ENCODE measurements around the gene FMN1. TPM values are rescaled to one million over a fixed set of nuclear protein-coding genes. Genes with fewer than 3 reads are reported as not detected.

The FMN1 gene
- polyA plus RNA-seq, 3 donors: 0.28 to 3.7 (median 0.34) TPM

DNA sequence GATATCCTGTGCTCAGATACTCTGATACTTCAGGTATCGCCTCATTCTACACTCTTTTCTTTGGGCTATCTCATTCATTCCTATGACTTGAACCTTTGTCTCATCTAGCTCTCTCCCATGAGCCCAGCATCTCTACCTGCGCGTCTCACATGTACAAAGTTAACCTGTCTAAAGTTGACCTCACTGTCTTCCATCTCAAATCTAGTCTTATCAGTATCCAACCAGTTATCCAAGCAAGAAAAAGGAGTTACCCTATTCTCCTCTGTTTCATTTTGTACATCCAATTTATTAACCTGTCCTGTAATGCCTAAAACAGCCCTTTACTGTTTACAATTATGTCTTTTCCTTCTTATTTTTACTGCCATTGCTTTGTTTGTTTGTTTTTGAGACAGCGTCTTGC is 342.5 kb downstream of the FMN1 start:
- H2AFZ ChIP-seq (ENCODE audit: insufficient read depth, low read depth, low read length, poor library complexity, severe bottlenecking): no peak overlapping the region
- peaks cover 11 to 23% of the 10 kb centered on the region in 2 donors for H3K4me1 ChIP-seq (ENCODE audit: control insufficient read depth in 1 of 2, insufficient read depth in 2 of 2, low read length in 2 of 2)
- Mint-ChIP-seq H3K27ac (peak overlapping the region in 2 of 7 donors; percentile 6 to 74), H3K4me1 (peaks cover 17% of the 10 kb centered on the region), H3K27me3 (ENCODE audit: low read depth in 3 of 3) (peaks cover 0 to 2% (median 0%) of the 10 kb centered on the region in 3 donors), H3K36me3 (peaks cover 0 to 18% of the 10 kb centered on the region in 2 donors), H3K4me3 (no peak overlapping the region), H3K9me3 (peaks cover 0 to 2% (median 0%) of the 10 kb centered on the region in 7 donors)
- H4K20me1 ChIP-seq (ENCODE audit: insufficient read depth, low read length): no peaks in the 10 kb centered on the region
- H3K27ac ChIP-seq (ENCODE audit: low read depth in 1 of 2, low read length in 2 of 2): no peak overlapping the region
- no peaks in the 10 kb centered on the region for H3K79me2 ChIP-seq (ENCODE audit: insufficient read depth, low read length)
- no peak overlapping the region for H3K4me2 ChIP-seq (replicated peaks; ENCODE audit: extremely low read depth, low read length, poor library complexity, severe bottlenecking)
- H3K9ac ChIP-seq (ENCODE audit: insufficient read depth, low read length, poor library complexity, severe bottlenecking): no peak overlapping the region
- peaks cover 0 to 19% of the 10 kb centered on the region in 2 donors for H3K36me3 ChIP-seq (replicated peaks in 1 of 2; ENCODE audit: control insufficient read depth in 1 of 2, insufficient read depth in 2 of 2, low read length in 2 of 2)
- H3K9me3 ChIP-seq (replicated peaks in 1 of 2; ENCODE audit: control insufficient read depth in 1 of 2, insufficient read depth in 1 of 2, low read length in 2 of 2): no peaks in the 10 kb centered on the region
- WGBS (ENCODE audit: insufficient coverage): 93% methylated on average over 3 of the region's 4 CpGs
- no peak for DNase-seq
- H3K4me3 ChIP-seq (replicated peaks in 1 of 3; ENCODE audit: low read depth in 2 of 3, low read length in 3 of 3): no peak overlapping the region
- no peaks in the 10 kb centered on the region for H3K27me3 ChIP-seq (ENCODE audit: control insufficient read depth in 2 of 2, insufficient read depth in 2 of 2, low read length in 2 of 2)
- intact Hi-C loops (cut with micrococcal nuclease): no loop called here
- TF ChIP-seq CTCF (IDR thresholded peaks at IDR 0.05): no peak

DNA sequence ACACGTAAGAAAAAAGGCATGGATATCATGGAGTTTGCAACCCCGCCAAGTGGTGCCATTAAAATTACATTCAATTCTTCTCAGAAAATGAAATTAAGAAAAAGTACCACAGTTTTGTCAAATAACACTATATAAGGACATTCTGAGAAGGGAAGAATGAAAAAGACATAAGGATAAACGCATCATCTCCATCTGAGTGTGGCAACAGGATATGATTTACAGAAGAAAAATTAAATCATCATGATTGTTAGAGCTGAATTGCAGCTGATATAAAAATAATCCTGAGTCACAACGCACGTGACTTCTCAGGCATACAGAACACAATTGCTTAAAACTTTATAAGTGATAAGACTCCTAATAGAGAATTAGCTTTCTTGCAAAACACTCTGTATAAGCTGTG is 342.9 kb downstream of the FMN1 start:
- no peaks in the 10 kb centered on the region for H4K20me1 ChIP-seq (ENCODE audit: insufficient read depth, low read length)
- Mint-ChIP-seq H3K4me1 (peaks cover 17% of the 10 kb centered on the region), H3K27ac (peak overlapping the region in 1 of 7 donors; percentile 58), H3K36me3 (peaks cover 0 to 14% of the 10 kb centered on the region in 2 donors), H3K4me3 (no peak overlapping the region), H3K9me3 (peaks cover 0 to 2% (median 0%) of the 10 kb centered on the region in 7 donors), H3K27me3 (ENCODE audit: low read depth in 3 of 3) (peaks cover 0 to 2% (median 0%) of the 10 kb centered on the region in 3 donors)
- peaks cover 11 to 23% of the 10 kb centered on the region in 2 donors for H3K4me1 ChIP-seq (ENCODE audit: control insufficient read depth in 1 of 2, insufficient read depth in 2 of 2, low read length in 2 of 2)
- no CpG with 5 or more reads among the region's 5 CpGs for WGBS (ENCODE audit: insufficient coverage)
- TF ChIP-seq CTCF (IDR thresholded peaks at IDR 0.05): no peak
- intact Hi-C loops (cut with micrococcal nuclease): no loop called here
- peak in 1 of 3 donors; percentile 10 for DNase-seq
- no peak overlapping the region for H3K4me2 ChIP-seq (replicated peaks; ENCODE audit: extremely low read depth, low read length, poor library complexity, severe bottlenecking)
- no peak overlapping the region for H3K9ac ChIP-seq (ENCODE audit: insufficient read depth, low read length, poor library complexity, severe bottlenecking)
- no peak overlapping the region for H2AFZ ChIP-seq (ENCODE audit: insufficient read depth, low read depth, low read length, poor library complexity, severe bottlenecking)
- no peaks in the 10 kb centered on the region for H3K9me3 ChIP-seq (replicated peaks in 1 of 2; ENCODE audit: control insufficient read depth in 1 of 2, insufficient read depth in 1 of 2, low read length in 2 of 2)
- H3K27me3 ChIP-seq (ENCODE audit: control insufficient read depth in 2 of 2, insufficient read depth in 2 of 2, low read length in 2 of 2): no peaks in the 10 kb centered on the region
- H3K4me3 ChIP-seq (replicated peaks in 1 of 3; ENCODE audit: low read depth in 2 of 3, low read length in 3 of 3): no peak overlapping the region
- H3K36me3 ChIP-seq (replicated peaks in 1 of 2; ENCODE audit: control insufficient read depth in 1 of 2, insufficient read depth in 2 of 2, low read length in 2 of 2): peaks cover 0 to 15% of the 10 kb centered on the region in 2 donors
- no peaks in the 10 kb centered on the region for H3K79me2 ChIP-seq (ENCODE audit: insufficient read depth, low read length)
- no peak overlapping the region for H3K27ac ChIP-seq (ENCODE audit: low read depth in 1 of 2, low read length in 2 of 2)
